T-helper 1 cell (primary cell): Measurements from ENCODE around the gene CLDN20.
"Not testable (repeated sequence)": the region's sequence is repeated elsewhere in the genome, so short reads cannot be mapped to it uniquely, and the experiment has no call there.

Source experiments
- DNase-seq, 5 donors: peaks; one replicate each; pipeline ENCODE4 v3.0.0-alpha.2; 2012 to 2020
- total RNA-seq, 4 donors: gene quantifications; one replicate each; lab custom pipeline; 2026; lab: John Stamatoyannopoulos, UW

CLDN20 gene
- total RNA-seq: 0 reads per million in 4 donors

- no peak for DNase-seq
Measured at GRCh38 chr6:155263373-155264063, at the start of gene CLDN20. TSS of gene CLDN20 (plus strand) at chr6:155264013. CDS start at chr6:155275720, 11,707 bp downstream.

GRCh38 chr6:155215906-155216305 lies 47.9 kb upstream of the CLDN20 start:
- no peak for DNase-seq

GRCh38 chr6:155216312-155217046 lies 47.3 kb upstream of the CLDN20 start:
- no peak for DNase-seq

GRCh38 chr6:155218711-155219110 lies 45.1 kb upstream of the CLDN20 start:
- DNase-seq: not testable (repeated sequence)

- DNase-seq: no peak
Measured at GRCh38 chr6:155219299-155219698, 44.5 kb upstream of the CLDN20 start.

- DNase-seq: no peak
Measured at GRCh38 chr6:155219858-155220301, 43.9 kb upstream of the CLDN20 start.

- DNase-seq: no peak
Measured at GRCh38 chr6:155221086-155221485, 42.7 kb upstream of the CLDN20 start.

- no peak for DNase-seq
Measured at GRCh38 chr6:155222506-155222905, 41.3 kb upstream of the CLDN20 start.

GRCh38 chr6:155223646-155224451 lies 40.0 kb upstream of the CLDN20 start:
- peak in 1 of 5 donors; percentile 93 for DNase-seq

GRCh38 chr6:155224618-155225017 lies 39.2 kb upstream of the CLDN20 start:
- peak in 1 of 5 donors; percentile 45 for DNase-seq

GRCh38 chr6:155227046-155227445 lies 36.8 kb upstream of the CLDN20 start:
- no peak for DNase-seq

GRCh38 chr6:155228546-155229166 lies 35.2 kb upstream of the CLDN20 start:
- DNase-seq: no peak

GRCh38 chr6:155230975-155231374 lies 32.8 kb upstream of the CLDN20 start:
- not testable (repeated sequence) for DNase-seq

- no peak for DNase-seq
Measured at GRCh38 chr6:155232848-155233247, 31.0 kb upstream of the CLDN20 start.

GRCh38 chr6:155234167-155234566 lies 29.6 kb upstream of the CLDN20 start:
- no peak for DNase-seq

GRCh38 chr6:155234687-155235086 lies 29.1 kb upstream of the CLDN20 start:
- DNase-seq: no peak

- DNase-seq: no peak
Measured at GRCh38 chr6:155235087-155235486, 28.7 kb upstream of the CLDN20 start.

- no peak for DNase-seq
Measured at GRCh38 chr6:155237613-155238012, 26.2 kb upstream of the CLDN20 start.

- no peak for DNase-seq
Measured at GRCh38 chr6:155240905-155241600, 22.8 kb upstream of the CLDN20 start.

- DNase-seq: no peak
Measured at GRCh38 chr6:155241966-155242365, 21.8 kb upstream of the CLDN20 start.

- no peak for DNase-seq
Measured at GRCh38 chr6:155244434-155244833, 19.4 kb upstream of the CLDN20 start.

- DNase-seq: no peak
Measured at GRCh38 chr6:155245193-155245592, 18.6 kb upstream of the CLDN20 start.
